H1 (cell line): ENCODE results near the gene TEAD2. TPM values are rescaled to one million over a fixed set of nuclear protein-coding genes. Genes with fewer than 3 reads are reported as not detected.

Experiments
- ASH2L ChIP-seq: fragments of 200-600, 300-600 bp; sonication (generic); IDR thresholded peaks from one replicate; pipeline ENCODE4 v1.7.1; 2017; ENCODE audit warnings: low read length
- GABPA ChIP-seq: IDR thresholded peaks from 2 replicates; pipeline ENCODE4 v1.6.1; 2011; ENCODE audit warnings: mild to moderate bottlenecking, low read length, moderate library complexity, borderline replicate concordance; ENCODE audit not compliant: insufficient read depth
- JUN ChIP-seq: IDR thresholded peaks from 2 replicates; pipeline ENCODE4 v1.6.1; 2011; ENCODE audit warnings: low read depth, mild to moderate bottlenecking, improper control_type of control experiment, low read length
- KDM5A ChIP-seq: fragments of 200-600 bp; IDR thresholded peaks from 2 replicates; pipeline ENCODE4 v1.7.1; 2012; ENCODE audit warnings: mild to moderate bottlenecking, low read length, inconsistent platforms, mixed read lengths
- NRF1 ChIP-seq: IDR thresholded peaks from 2 replicates; pipeline ENCODE4 v1.6.1; 2011; ENCODE audit warnings: mild to moderate bottlenecking, low read depth, low read length, improper control_type of control experiment
- RAD21 ChIP-seq, 2 experiments: IDR thresholded peaks in 1 of 2; conservative IDR thresholded peaks in 1 of 2; 2 replicates each; pipeline ENCODE4 v1.6.1; 2011; ENCODE audit warnings: low read depth in 2 of 2, low read length in 2 of 2, improper control_type of control experiment in 1 of 2, inconsistent platforms in 1 of 2, mild to moderate bottlenecking in 1 of 2, moderate library complexity in 1 of 2
- SUZ12 ChIP-seq: fragments of 200-600 bp; sonication (generic); IDR thresholded peaks from 2 replicates; pipeline ENCODE4 v1.6.1; 2012; ENCODE audit warnings: mild to moderate bottlenecking, inconsistent platforms, low read length, moderate library complexity, mixed read lengths
- TAF7 ChIP-seq: optimal IDR thresholded peaks from 2 replicates; pipeline ENCODE3; 2011; ENCODE audit warnings: low read depth, mild to moderate bottlenecking, inconsistent platforms, low read length, moderate library complexity, borderline replicate concordance
- polyA plus RNA-seq, 7 experiments: library from polyadenylated mRNA; depleted of rRNA in 3 of 7; stranded (reverse) in 5 of 7; unstranded in 2 of 7; fragments of >200 nt in 5 of 7; fragments of 200-250 nt in 2 of 7; gene quantifications; 1 replicate in 5 of 7; 2 replicates in 1 of 7; 4 replicates in 1 of 7; pipeline versions ENCODE4 v1.2.1 to v1.2.3, GENCODE V29; 2011 to 2013; ENCODE audit warnings: missing spikeins in 2 of 7, mixed read lengths in 2 of 7
- total RNA-seq: library from RNA; stranded (reverse); fragmentation: NEBNext Ultra II Directional; extraction: Animal tissue kit (Norgen Biotek cat#: 25700); gene quantifications from 2 replicates; pipeline ENCODE4 v1.2.1, GENCODE V29; 2021
- TF ChIP-seq, protein P1 (sequence below): fragments of 300-600 bp; sonication (generic); IDR thresholded peaks from 2 replicates; pipeline ENCODE4 v1.7.1; 2012; ENCODE audit warnings: low read length, moderate library complexity, mild to moderate bottlenecking, inconsistent platforms; ENCODE audit not compliant: insufficient replicate concordance
- TF ChIP-seq, protein P2 (sequence below): IDR thresholded peaks from 2 replicates; pipeline ENCODE4 v1.6.1; 2012; ENCODE audit warnings: inconsistent platforms

The TEAD2 gene
- total and polyA plus RNA-seq, 2 of the 8 experiments (the other 6 are each of a cell fraction or from before 2014, with no cell fraction given) = 87.6 to 146 TPM

DNA sequence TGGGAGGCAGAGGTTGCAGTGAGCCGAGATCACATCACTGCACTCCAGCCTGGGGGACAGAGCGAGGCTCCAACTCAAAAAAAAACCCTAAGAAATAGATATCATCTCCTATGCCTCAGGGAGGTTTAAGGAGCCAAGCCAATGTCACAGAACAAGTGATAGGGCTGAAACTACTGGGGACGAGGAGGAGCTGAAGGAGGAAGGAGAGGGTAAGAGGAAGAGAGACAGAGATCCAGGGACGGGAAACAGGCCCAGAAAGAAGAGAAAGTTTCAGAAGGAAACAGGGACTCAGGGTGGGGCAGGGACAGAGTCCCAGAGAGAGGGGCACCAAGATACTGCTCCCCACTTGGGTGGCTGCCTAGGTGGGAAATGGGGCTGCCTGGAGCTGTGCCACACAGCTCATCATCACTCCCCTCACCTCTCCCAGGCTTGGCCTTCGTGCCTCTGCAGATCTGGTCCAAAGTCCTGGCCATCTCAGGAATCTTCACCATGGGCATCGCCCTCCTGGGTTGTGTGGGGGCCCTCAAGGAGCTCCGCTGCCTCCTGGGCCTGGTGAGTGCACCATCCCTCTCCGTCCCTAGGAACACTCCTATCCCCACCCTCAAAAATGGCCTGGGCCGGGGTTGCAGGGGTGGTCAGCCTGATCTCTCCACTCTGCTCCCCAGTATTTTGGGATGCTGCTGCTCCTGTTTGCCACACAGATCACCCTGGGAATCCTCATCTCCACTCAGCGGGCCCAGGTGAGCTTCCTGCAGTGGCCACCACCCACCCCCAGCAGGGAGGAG lies 25.5 kb downstream of the TEAD2 start (continued):
- TF ChIP-seq SUZ12 = no peak
- no peak for TF ChIP-seq ASH2L
- TF ChIP-seq JUN = no peak
- TF ChIP-seq NRF1 = no peak
- TF ChIP-seq, protein P1, sequence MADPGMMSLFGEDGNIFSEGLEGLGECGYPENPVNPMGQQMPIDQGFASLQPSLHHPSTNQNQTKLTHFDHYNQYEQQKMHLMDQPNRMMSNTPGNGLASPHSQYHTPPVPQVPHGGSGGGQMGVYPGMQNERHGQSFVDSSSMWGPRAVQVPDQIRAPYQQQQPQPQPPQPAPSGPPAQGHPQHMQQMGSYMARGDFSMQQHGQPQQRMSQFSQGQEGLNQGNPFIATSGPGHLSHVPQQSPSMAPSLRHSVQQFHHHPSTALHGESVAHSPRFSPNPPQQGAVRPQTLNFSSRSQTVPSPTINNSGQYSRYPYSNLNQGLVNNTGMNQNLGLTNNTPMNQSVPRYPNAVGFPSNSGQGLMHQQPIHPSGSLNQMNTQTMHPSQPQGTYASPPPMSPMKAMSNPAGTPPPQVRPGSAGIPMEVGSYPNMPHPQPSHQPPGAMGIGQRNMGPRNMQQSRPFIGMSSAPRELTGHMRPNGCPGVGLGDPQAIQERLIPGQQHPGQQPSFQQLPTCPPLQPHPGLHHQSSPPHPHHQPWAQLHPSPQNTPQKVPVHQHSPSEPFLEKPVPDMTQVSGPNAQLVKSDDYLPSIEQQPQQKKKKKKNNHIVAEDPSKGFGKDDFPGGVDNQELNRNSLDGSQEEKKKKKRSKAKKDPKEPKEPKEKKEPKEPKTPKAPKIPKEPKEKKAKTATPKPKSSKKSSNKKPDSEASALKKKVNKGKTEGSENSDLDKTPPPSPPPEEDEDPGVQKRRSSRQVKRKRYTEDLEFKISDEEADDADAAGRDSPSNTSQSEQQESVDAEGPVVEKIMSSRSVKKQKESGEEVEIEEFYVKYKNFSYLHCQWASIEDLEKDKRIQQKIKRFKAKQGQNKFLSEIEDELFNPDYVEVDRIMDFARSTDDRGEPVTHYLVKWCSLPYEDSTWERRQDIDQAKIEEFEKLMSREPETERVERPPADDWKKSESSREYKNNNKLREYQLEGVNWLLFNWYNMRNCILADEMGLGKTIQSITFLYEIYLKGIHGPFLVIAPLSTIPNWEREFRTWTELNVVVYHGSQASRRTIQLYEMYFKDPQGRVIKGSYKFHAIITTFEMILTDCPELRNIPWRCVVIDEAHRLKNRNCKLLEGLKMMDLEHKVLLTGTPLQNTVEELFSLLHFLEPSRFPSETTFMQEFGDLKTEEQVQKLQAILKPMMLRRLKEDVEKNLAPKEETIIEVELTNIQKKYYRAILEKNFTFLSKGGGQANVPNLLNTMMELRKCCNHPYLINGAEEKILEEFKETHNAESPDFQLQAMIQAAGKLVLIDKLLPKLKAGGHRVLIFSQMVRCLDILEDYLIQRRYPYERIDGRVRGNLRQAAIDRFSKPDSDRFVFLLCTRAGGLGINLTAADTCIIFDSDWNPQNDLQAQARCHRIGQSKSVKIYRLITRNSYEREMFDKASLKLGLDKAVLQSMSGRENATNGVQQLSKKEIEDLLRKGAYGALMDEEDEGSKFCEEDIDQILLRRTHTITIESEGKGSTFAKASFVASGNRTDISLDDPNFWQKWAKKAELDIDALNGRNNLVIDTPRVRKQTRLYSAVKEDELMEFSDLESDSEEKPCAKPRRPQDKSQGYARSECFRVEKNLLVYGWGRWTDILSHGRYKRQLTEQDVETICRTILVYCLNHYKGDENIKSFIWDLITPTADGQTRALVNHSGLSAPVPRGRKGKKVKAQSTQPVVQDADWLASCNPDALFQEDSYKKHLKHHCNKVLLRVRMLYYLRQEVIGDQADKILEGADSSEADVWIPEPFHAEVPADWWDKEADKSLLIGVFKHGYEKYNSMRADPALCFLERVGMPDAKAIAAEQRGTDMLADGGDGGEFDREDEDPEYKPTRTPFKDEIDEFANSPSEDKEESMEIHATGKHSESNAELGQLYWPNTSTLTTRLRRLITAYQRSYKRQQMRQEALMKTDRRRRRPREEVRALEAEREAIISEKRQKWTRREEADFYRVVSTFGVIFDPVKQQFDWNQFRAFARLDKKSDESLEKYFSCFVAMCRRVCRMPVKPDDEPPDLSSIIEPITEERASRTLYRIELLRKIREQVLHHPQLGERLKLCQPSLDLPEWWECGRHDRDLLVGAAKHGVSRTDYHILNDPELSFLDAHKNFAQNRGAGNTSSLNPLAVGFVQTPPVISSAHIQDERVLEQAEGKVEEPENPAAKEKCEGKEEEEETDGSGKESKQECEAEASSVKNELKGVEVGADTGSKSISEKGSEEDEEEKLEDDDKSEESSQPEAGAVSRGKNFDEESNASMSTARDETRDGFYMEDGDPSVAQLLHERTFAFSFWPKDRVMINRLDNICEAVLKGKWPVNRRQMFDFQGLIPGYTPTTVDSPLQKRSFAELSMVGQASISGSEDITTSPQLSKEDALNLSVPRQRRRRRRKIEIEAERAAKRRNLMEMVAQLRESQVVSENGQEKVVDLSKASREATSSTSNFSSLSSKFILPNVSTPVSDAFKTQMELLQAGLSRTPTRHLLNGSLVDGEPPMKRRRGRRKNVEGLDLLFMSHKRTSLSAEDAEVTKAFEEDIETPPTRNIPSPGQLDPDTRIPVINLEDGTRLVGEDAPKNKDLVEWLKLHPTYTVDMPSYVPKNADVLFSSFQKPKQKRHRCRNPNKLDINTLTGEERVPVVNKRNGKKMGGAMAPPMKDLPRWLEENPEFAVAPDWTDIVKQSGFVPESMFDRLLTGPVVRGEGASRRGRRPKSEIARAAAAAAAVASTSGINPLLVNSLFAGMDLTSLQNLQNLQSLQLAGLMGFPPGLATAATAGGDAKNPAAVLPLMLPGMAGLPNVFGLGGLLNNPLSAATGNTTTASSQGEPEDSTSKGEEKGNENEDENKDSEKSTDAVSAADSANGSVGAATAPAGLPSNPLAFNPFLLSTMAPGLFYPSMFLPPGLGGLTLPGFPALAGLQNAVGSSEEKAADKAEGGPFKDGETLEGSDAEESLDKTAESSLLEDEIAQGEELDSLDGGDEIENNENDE = no peak
- TF ChIP-seq TAF7 = no peak
- TF ChIP-seq, protein P2, sequence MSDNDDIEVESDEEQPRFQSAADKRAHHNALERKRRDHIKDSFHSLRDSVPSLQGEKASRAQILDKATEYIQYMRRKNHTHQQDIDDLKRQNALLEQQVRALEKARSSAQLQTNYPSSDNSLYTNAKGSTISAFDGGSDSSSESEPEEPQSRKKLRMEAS = no peak
- no peak for TF ChIP-seq GABPA
- no peak for TF ChIP-seq RAD21 (IDR thresholded peaks at IDR 0.05 in 1 of 2, conservative IDR thresholded peaks at IDR 0.05 in 1 of 2; ENCODE audit: low read depth in 2 of 2, low read length in 2 of 2)
- TF ChIP-seq KDM5A = no peak
